Measurements from ENCODE around the gene LUM.

LUM gene

DNA sequence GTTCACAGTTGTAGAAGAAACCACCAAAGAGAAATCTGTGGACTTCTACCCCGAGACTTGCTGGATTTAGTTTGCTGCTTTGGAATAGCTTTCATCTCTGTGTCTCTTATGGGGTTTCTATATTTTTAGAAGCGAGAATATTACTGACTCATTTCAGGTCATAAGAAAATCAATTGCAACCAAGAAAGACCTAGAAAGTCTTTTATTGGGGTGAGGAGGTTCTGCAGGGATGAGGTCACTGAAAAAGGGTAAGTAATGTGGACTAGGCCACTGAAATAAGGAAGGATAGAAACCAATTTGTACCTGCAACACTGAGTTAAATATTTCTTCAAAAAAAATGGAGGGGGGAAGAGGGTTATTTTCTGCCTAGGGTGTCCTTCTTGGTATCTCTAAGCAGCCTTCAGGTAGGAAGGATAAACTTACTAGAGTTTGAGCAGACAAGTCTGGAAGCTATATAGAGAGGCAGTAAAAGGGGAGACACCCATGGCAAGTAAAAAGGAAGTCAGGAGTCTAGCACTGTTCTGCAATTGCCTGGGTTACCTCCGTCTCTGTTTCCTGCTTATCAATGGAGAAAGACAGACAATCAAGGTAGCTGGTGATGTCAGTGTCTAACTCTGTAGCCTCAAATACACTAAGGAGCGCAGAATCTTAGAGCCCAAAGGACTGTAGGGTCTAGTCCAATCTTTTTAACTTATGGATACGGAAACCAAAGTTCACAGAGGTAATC is 33.9 kb downstream of the LUM start:
- in situ Hi-C loops (cut with HindIII; ENCODE audit: low sequenced_read_pairs) = no loop called here

DNA sequence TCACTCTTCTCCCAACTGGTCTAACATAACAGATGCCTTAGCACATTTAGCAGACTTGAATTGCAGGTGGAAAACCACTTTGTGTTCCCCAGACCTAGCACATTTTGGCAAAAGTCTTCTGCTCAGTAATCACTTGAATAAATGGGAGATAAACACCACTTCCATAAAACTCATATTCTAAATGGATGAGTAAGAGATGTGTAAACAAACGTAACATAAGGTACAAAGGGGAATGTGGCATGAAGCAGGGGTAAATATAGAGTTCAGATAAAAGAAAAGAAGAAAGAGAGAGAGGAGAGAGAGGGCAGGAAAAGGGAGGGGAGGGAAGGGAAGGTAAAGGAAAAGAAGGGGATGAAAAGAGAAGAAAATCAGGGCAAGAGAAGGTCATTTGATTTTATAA is 36.4 kb downstream of the LUM start:
- in situ Hi-C loops (cut with HindIII; ENCODE audit: low sequenced_read_pairs) = no loop called here

DNA sequence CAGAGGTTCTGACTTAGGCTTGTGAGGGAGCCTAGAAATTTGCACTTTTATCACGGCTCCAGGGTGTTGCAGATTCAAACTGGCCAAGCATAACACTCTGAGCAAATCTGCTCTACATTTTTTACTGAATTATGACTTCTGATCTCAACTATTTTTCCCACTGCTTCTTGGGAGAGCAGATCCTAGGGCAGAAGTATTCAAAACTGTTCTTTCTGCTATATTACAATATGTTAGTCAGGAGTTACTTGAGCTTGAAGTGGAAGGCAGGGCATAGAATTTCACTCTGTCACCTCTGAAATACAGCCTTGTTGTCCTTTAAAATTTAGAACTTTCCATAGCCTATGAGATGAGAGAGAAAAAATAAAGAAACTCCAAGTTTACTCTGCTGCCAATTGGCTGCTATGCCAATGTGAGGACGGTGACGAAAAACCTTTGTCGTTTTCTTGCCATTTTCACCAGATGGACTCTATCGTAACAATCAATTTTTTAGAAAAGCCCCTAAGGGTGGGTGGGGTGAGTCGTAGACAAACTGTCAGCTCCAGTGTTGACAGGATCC is 37.1 kb downstream of the LUM start:
- in situ Hi-C loops (cut with HindIII; ENCODE audit: low sequenced_read_pairs) = no loop called here

DNA sequence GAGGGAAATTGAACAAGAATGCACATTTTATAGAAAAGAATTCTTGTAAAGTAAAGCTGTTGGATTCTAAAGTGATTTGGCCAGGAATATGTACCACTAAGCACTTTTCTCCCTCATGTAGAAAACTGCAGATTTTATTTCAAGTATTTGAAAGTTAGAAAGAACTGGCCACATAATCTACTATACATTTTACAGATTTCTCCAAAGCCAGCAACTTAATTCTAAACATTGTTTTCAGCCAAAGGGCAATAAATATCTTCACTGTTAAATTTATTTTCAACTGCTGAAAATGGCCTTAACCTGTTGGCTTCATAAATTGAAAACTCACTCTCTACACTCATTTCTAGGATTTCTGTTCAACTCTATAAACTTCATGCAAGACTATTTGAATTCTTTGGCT is 37.9 kb downstream of the LUM start:
- in situ Hi-C loops (cut with HindIII; ENCODE audit: low sequenced_read_pairs) = no loop called here

DNA sequence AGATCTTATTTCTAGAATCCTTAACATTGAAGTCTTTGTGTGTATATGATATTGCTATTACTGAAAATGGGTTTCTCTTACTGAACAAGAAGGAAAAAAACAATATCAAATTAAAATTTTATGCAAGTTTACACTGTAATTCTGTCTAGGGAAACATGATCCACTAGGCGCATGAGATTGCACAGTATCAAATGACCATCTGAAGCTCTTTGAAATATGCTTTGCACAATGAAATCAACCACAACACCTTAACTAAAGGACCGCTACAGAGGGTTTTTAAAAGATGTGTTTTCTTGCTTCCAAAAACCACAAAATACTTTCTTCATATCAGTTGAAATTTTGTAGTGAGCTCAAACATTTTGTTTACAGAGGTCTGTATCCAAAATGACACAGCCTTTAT is 38.4 kb downstream of the LUM start:
- in situ Hi-C loops (cut with HindIII; ENCODE audit: low sequenced_read_pairs) = no loop called here

DNA sequence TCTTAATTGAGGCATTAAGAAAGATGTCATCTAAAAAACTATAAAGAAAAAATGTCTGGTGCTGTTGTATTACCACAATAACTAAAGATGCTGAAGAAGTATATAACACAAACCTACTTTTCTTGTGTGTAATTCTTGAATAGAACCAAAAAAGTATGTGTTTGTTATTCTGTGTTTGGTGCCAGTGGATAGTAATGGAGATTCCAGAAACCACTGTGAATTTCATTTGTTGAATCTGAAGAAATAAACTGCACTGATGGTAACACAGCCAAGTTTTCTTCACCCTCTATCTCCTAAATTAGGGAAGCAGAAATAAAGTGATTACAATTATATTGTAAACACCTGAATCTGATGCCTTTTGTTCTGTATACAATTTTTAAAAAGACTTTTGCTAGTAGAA is 40.4 kb downstream of the LUM start:
- in situ Hi-C loops (cut with HindIII; ENCODE audit: low sequenced_read_pairs) = no loop called here

DNA sequence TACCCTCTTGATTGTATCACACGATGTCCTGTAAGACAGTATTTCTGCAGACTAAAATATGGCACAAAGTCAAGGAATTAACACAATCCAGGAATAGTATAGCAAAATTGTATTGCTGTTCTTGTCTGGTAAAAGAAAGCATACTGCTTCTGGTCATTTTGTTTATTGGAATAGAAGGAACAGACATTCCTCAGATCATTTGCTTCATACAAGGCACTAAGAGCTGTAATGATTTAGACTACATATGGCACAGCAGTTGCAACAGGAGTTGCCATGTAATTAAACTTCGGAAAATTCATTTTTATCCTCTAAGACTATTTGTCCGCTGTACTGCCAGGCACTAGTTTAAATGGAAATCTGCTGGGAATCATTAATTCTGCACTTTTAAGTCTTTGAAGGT is 45.9 kb downstream of the LUM start:
- in situ Hi-C loops (cut with HindIII; ENCODE audit: low sequenced_read_pairs) = no loop called here

DNA sequence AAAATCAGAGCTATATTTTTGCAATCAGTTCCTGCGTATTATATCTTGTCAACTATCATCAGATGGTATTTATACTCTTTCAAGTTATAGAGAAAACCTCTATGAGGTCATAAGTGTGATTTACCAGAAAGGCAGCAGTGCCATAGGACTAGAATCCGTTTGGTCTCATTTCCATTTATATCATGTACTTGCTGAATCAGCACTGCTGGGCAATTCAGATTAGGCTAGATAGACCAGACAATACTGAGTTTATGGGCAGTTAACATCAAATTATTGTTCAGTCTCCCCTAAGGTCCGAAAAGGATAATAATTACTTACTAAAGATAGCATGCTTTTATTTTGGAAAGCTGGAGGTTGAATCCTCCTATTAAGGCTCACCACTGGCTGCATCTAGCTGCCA is 46.7 kb downstream of the LUM start:
- in situ Hi-C loops (cut with HindIII; ENCODE audit: low sequenced_read_pairs) = no loop called here

DNA sequence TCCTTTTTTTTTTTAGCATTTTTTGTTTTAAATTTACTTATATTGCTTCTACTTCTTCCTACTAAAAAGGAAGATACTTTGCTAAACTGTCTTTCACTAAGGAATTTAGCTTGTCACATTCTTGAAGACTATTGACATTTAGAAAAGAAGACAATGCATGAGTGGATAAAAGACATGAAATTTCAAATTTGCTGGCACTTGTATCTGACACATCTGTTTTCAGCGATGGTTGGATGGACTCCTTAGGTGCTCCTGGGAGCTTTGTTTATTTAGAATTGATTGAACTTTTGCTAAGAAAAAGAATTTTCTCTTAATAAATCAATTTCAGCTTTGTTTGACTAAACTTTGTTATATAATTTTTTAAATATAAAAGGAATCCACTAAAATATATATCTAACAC is 50.2 kb downstream of the LUM start:
- in situ Hi-C loops (cut with HindIII; ENCODE audit: low sequenced_read_pairs) = no loop called here

DNA sequence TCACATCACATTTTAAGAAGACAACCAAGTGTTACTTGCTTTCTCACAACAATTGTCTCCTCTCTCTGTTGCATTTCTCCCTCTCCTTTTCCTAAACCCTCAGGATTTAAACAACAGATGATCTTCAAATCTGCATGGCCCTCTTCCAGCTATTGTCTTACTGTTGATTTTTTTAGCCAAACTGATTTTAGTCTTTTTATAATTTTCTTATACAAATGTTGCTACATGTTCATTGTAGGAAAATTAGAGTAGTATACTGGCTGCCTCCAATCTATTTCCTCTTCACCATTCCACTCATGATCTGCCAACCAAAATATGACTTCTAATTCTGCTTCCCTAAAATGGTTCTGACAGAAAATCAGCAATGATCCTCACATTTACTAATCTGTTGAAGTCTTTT is 52.1 kb downstream of the LUM start:
- in situ Hi-C loops (cut with HindIII; ENCODE audit: low sequenced_read_pairs) = no loop called here

DNA sequence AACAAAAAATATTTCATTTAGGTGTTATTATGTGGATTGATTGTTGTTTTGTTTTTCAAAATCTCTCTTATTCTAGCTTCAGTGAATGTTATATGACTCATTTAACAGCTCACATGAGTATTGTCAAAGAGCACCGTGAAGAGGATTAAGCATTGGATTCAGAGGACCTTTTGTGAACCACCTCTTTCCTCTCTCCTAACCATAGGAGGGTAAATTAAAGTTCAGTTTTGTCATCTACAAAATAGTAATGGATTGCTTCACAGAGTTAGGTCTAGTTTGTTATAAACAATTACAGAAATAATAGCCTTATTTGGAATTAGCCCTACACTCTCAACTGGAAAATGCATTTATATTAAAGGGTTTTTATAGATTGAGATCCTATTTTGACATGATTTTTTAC is 52.5 kb downstream of the LUM start:
- in situ Hi-C loops (cut with HindIII; ENCODE audit: low sequenced_read_pairs) = no loop called here

DNA sequence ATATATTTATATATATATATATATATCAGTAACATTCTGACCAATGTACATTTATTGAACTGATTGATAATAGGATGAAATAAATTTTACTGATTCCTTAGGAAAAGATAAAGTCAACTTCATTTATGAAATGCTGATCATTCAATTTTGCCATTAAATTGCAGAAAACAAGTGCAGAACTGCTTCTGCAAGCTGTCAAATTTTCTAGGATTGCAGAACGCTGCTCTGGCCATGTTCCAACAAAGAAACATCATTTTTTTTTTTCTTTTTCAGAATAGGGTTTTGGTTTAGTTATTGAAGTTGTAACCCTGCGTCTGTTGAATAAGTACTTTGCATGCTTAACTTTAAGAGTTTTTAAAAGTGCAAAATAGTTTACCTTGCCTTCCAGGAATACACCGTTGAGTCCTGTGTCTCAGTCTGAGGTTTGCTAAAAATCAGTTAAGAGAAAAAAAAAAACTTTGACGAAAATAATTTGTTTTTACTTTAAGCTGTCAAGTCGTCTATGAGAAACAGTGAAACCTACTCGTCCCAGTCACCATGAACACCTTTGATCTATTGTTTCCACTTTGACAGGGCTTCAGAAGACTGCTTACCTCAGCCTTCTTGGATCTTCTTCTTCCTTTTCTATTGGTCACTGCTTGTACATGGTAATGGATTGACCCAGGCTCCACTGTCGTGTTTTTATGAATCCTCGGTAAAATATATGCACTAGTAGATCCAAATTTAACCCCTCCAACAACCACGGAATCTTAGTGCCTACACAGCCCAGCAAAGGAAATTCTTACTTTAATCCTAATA is 53.7 kb downstream of the LUM start, which contains the start of gene KERA:
Gene KERA (minus strand): TSS at position 657 of the 798 bp plus-strand sequence. CDS start 1,743 bp downstream, outside the sequence.
- in situ Hi-C loops (cut with HindIII; ENCODE audit: low sequenced_read_pairs) = no loop called here

DNA sequence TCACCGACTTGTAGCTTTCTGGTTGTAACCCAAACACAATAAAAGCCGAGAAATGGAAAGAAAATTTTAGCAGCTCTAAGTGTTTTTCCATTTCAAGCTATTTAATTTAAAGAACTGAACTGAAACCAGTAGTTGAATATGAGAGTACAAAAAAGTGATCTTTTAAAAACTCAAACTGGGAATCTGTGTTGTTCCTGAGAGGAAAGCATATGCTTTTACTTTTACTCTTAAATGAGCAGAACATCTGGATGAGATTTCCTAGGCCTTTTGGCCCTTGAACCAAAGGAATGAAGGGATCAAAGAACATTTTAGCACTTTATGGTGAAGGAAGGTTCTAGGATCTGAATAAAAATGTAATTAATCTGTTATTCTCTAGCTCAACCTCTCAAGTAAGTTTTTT is 54.8 kb downstream of the LUM start:
- in situ Hi-C loops (cut with HindIII; ENCODE audit: low sequenced_read_pairs) = no loop called here

DNA sequence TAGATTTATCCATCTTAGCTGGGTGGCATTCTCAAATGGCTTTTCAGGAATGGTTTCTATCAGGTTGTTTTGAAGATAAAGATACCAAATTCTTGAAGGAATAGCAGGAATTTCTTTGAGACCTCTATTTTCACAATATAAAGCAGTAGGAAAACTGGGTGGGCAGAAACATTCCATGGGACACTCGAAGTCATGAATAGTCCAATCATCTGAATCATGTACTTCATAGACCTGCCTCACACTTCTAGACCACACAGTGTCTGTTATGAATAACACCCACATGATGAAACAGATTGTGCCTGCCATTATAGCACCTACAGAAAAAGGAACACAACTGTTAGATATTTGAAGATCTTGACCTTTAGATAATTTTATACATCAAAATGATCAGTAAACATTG is 55.3 kb downstream of the LUM start:
- in situ Hi-C loops (cut with HindIII; ENCODE audit: low sequenced_read_pairs) = no loop called here

DNA sequence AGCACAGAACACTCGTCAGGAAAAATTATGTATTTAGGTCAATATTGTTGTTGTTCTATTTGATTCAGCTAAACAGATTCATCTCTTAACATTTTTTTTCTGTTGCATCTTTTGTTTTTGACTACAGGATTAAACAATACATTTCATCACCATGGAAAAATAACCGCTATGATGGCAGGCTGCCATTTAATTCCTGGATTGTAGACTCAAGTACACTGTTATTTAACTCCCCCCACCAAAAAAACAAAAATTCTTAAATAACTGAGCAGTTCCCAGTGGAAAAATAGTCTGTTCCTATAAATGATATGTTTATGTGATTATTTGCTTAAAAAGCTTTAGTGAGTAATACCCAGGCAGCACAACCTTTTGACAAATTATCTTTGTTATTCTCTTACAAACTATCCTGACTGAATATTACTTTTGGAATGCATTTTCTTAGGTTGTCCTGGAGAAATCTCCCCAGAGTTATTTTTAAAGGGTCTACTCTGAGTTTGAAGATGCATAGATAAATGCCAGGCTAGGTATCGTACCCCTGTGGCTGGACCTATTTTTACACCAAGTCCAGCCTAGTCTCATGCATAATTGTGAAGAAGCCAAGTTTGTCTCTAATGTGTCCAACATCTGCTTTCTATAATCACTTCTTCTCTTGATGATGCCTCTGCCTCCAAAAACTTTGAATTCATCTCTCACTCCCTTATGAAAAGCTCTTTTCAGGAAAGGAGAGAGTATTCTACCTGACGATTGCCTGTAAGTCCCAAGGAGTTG is 57.2 kb downstream of the LUM start:
- in situ Hi-C loops (cut with HindIII; ENCODE audit: low sequenced_read_pairs) = no loop called here
